Measurements from ENCODE around the gene PGK2.

The PGK2 gene
- long read RNA-seq = 0 reads

DNA sequence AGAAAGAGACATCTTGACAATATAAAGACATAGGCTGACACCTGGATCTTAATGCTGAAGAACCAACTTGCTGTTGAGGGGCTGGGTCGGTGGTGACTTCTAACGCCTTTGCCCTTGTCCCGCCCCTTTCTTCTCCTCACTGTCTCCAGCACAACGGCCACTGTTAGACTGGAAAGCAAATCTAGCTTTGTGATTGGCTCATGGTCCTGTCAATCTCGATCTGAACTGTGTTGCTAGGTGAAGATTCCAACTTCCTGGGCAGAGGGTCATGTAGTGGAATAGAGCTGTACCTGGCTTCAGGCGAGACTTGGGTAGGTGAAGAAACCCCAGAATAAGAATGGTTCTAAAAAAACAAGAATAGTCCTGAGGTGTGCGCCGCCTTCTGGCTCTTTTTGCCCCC, at the start of gene PGK2:
Gene PGK2 (minus strand): TSS at position 110 of the 400 bp plus-strand sequence. CDS start 98 bp downstream, at position 12.
- no peak within 1 kb of the TSS for H3K4me3 ChIP-seq (replicated peaks; ENCODE audit: insufficient read depth, low read length)
- DNase-seq (ENCODE audit: low read depth in 1 of 2, low spot score in 1 of 2) = no peak
- H3K27me3 ChIP-seq (ENCODE audit: insufficient read depth, poor library complexity, severe bottlenecking) = no peaks in the 10 kb centered on the region
- H3K27ac ChIP-seq (replicated peaks) = no peak within 1 kb of the TSS
- TF ChIP-seq GABPA (IDR thresholded peaks at IDR 0.05; ENCODE audit: low read depth) (no peak), SPI1 (IDR thresholded peaks at IDR 0.05; ENCODE audit: borderline replicate concordance, low read depth) (no peak), POLR2AphosphoS5 (IDR thresholded peaks at IDR 0.05; ENCODE audit: low read depth) (no peak)
- TF ChIP-seq, protein P1, sequence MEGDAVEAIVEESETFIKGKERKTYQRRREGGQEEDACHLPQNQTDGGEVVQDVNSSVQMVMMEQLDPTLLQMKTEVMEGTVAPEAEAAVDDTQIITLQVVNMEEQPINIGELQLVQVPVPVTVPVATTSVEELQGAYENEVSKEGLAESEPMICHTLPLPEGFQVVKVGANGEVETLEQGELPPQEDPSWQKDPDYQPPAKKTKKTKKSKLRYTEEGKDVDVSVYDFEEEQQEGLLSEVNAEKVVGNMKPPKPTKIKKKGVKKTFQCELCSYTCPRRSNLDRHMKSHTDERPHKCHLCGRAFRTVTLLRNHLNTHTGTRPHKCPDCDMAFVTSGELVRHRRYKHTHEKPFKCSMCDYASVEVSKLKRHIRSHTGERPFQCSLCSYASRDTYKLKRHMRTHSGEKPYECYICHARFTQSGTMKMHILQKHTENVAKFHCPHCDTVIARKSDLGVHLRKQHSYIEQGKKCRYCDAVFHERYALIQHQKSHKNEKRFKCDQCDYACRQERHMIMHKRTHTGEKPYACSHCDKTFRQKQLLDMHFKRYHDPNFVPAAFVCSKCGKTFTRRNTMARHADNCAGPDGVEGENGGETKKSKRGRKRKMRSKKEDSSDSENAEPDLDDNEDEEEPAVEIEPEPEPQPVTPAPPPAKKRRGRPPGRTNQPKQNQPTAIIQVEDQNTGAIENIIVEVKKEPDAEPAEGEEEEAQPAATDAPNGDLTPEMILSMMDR (IDR thresholded peaks at IDR 0.05; ENCODE audit: insufficient read depth, low read length) = no peak
- TF ChIP-seq, protein P2, sequence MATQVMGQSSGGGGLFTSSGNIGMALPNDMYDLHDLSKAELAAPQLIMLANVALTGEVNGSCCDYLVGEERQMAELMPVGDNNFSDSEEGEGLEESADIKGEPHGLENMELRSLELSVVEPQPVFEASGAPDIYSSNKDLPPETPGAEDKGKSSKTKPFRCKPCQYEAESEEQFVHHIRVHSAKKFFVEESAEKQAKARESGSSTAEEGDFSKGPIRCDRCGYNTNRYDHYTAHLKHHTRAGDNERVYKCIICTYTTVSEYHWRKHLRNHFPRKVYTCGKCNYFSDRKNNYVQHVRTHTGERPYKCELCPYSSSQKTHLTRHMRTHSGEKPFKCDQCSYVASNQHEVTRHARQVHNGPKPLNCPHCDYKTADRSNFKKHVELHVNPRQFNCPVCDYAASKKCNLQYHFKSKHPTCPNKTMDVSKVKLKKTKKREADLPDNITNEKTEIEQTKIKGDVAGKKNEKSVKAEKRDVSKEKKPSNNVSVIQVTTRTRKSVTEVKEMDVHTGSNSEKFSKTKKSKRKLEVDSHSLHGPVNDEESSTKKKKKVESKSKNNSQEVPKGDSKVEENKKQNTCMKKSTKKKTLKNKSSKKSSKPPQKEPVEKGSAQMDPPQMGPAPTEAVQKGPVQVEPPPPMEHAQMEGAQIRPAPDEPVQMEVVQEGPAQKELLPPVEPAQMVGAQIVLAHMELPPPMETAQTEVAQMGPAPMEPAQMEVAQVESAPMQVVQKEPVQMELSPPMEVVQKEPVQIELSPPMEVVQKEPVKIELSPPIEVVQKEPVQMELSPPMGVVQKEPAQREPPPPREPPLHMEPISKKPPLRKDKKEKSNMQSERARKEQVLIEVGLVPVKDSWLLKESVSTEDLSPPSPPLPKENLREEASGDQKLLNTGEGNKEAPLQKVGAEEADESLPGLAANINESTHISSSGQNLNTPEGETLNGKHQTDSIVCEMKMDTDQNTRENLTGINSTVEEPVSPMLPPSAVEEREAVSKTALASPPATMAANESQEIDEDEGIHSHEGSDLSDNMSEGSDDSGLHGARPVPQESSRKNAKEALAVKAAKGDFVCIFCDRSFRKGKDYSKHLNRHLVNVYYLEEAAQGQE (IDR thresholded peaks at IDR 0.05; ENCODE audit: insufficient replicate concordance, low read depth) = no peak

DNA sequence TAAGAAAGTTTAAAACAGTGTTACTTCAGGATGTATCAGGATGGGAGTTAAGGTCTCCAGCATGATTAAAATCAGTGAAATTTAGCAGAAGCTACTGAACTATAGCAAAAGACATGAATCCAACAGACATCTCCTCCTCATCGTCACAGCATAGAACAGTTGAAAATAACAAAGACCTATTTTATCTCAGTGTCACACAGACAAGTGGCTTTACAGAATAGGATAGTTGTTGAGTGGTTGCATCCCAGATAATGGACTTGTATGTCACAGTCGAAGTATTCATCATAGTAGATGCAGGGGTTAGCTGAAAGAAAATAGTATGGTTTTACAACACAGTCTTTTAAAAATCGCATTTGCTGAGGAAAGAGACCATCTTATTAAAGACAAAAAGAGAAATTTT, 48.1 kb upstream of the PGK2 start:
- no peaks in the 10 kb centered on the region for H3K27me3 ChIP-seq (ENCODE audit: insufficient read depth, poor library complexity, severe bottlenecking)
- DNase-seq (ENCODE audit: low read depth in 1 of 2, low spot score in 1 of 2) = no peak
- H3K27ac ChIP-seq (replicated peaks) = no peak overlapping the region
- H3K4me3 ChIP-seq (replicated peaks; ENCODE audit: insufficient read depth, low read length) = no peak overlapping the region
- TF ChIP-seq, protein P2 (IDR thresholded peaks at IDR 0.05; ENCODE audit: insufficient replicate concordance, low read depth) = no peak

DNA sequence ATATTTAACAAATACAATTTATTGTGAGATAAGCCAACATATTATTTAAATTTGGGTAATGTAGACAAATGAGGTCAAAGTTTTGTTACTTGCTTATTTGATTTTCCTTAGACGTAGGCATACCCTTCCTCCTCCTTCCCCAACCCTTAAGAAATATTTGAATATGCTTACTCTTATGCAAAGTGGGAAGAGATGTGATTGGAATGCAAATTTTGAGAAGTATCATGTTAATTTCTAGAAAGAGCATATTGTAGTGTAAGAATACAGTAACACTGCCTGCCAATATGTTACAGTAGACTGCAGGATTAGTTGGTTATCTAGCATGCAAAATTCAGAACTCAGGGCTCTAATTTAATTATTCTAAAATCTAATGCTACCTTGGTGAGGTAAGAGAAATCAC, 46.3 kb upstream of the PGK2 start:
- no peak for TF ChIP-seq POLR2AphosphoS5 (IDR thresholded peaks at IDR 0.05; ENCODE audit: low read depth)
- TF ChIP-seq, protein P2 (IDR thresholded peaks at IDR 0.05; ENCODE audit: insufficient replicate concordance, low read depth) = no peak
- no peak for TF ChIP-seq GABPA (IDR thresholded peaks at IDR 0.05; ENCODE audit: low read depth)
- TF ChIP-seq SPI1 (IDR thresholded peaks at IDR 0.05; ENCODE audit: borderline replicate concordance, low read depth) = no peak
- TF ChIP-seq, protein P1 (IDR thresholded peaks at IDR 0.05; ENCODE audit: insufficient read depth, low read length) = no peak
- DNase-seq (ENCODE audit: low read depth in 1 of 2, low spot score in 1 of 2) = no peak
- Histone ChIP-seq H3K27me3 (ENCODE audit: insufficient read depth, poor library complexity, severe bottlenecking) (no peaks in the 10 kb centered on the region), H3K4me3 (replicated peaks; ENCODE audit: insufficient read depth, low read length) (no peak overlapping the region), H3K27ac (replicated peaks) (no peak overlapping the region)
